Measurements from ENCODE around the gene PHACTR3. TPM values are rescaled to one million over a fixed set of nuclear protein-coding genes. Genes with fewer than 3 reads are reported as not detected.

The PHACTR3 gene
- total RNA-seq, 1 donor from 2014 or later, result 6.8 TPM

DNA sequence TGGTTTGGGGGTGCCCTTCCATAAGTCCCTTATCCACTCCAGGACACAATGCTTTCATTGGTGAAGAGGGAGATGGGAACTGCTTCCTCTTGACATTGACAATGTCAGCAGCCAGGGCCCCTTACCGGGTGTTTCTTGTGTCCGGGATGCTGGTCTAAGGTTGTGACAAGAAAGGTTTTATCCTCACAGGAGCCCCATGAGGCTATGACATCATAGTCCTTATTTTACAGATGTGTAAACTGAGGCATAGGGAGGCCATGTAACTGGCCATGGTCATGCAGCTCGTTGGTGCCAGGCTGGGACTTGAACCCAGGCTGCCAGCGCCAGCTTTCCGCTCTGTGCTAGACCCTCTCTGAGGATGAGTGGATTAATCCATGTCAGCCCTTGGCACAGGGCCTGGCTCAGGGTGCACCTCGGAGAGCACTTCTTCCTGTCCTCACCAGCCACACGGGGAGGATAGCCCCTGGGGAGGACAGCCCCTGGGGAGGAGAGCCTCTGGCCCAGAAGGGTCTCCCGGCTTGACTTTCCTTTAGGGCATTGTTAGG lies 171.8 kb downstream of the PHACTR3 start:
- no peak for ATAC-seq
- intact Hi-C loops (cut with micrococcal nuclease), result no loop called here
- DNase-seq, result no peak

DNA sequence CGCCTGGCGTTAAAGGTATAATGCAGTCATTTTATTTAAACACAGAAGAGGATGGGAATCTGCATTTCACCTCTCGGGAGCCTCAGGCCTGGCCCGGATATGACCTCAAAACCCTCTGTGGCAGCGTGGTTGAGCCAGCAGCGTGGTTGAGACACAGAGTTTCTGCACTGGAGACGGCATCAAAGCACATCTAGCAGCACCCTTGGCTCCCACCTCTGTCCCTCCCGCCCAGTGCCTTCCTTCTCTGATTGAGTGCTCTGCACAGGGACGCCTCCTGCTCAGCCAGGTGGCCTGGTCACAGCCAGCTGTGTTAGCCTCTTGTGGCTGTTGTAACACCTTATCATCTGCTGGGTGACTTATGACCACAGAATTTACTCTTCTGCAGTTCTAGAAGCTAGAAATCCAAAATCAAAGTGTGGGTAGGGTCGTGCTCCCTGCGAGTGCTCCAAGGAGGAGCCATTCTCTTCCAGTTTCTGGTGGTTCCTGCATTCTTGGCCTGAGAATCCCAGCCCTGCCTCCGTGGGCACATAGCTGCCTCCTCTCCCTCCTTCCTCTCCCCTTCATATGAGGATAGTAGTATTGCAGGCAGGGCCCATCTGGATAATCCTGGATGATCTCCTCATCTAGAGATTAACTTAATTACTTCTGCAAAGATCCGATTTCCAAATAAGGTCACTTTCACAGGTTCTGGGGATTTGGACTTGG lies 172.4 kb downstream of the PHACTR3 start:
- intact Hi-C loops (cut with micrococcal nuclease), result no loop called here
- no peak for ATAC-seq
- no peak for DNase-seq

DNA sequence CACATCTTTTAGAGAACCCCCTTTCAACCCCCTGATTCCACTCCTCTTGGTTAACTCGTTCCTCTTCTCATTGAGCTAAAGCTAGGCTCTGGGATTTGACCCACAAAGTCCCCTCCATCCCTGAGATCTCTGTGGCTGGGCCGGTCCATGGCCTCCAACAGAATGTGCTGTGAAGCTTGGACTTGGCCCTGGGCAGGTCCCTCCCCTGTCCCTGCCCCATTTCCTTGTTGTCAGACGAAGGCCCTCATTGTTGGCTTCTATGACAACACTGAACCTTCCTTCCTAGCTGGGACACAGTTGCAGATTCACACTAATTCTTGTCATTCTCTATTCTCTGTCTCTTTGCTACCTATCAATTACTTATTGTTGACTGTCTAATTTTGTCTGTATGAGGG lies 173.0 kb downstream of the PHACTR3 start:
- no peak for ATAC-seq
- no peak for DNase-seq
- intact Hi-C loops (cut with micrococcal nuclease), result no loop called here

DNA sequence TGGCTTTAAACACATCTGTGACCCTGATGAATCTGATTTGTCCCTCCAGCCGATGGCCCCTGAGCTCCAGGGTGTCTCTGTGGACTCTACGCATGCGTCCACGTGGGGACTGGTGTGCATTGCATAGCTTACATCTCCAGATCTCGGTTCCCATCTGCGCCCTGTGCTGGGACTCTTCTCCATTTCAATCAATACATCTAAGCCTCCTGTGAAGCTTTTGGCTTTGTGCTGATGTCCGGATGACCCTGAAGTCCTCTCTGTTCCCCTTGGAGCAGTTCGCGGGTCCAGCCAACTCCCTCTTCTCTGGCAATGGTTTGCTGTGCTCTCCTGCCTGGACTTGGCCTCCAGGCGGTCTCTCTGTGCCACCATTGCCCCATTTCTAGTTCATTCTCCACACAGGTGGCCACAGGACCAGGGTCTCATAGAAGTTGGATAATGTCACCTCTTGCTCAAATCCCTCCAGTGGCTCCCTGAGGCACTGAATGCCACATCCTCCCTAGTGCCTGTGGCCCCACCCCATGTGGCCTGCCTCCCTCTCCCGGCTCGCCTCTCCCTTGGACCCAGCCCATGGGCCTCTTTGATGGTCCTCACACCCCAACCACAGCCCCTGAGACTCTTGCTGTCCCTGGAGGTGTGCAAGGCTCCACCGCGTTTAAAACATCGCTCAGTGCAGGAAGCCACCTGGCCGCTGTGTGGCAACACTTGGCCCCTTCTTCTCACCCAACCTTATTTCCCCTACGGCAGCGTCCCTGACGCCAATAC lies 173.7 kb downstream of the PHACTR3 start:
- DNase-seq, result no peak
- intact Hi-C loops (cut with micrococcal nuclease), result no loop called here
- ATAC-seq, result no peak

DNA sequence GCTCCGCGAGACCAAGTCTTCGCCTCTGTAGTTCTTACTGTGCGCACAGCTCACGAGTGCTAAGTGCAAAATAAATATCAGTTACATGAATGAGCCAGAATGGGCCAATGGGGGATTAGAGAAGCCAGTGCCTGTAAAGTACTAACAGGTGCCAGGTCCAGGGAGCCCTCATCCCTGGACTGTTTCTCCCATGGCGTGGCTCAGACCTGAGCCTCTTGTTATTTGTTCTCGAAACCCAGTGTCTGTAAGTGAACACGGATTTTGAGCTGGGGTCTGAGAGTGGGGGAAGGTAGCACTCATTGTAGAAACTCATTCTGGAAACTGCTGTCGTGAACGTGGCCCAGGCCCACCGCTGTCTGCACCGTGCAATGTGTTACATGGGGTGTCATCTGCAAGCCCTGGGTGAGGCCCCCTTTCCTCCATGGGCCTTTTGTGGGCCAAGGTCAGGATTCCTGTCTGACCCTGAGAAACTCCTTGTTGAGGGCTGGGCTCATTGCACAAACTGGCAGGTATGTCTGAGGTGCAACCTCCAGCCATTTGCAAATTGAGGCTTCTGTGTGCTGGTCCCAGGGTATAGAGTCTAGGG lies 174.4 kb downstream of the PHACTR3 start:
- no peak for ATAC-seq
- intact Hi-C loops (cut with micrococcal nuclease), result no loop called here
- no peak for DNase-seq

DNA sequence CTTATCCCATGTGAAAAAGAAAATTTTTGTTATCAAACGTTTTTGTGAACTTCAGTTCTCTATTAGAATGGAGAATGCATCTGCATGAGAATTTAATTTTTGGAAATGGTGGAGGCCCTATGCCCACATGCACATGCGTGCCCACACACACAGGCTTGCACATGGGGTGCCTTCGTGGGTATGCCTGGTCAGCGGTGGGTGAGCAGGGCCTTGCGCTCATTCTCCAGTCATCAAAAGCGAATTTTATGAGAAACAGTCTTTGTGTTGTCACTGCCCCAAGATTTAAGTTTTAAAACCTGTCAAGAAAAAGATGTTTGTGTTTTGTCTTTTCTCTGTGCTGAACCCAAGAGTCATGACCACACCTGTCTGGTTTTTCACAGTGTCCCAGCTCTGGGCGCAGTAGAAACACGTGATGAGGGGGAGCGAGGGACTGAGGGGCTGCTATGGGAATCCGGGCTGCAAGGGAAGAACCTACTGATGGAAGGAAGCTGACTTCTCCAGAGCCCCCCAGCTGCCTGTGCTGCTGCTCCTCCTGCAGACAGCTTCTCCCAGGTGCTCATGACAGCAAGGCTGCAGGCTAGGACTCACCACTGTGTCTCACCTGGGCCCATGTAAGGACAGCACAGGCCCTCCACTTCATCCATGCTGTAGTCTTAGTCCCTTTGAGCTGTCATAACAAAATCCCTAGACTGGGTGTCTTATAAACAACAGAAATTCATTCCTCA lies 175.5 kb downstream of the PHACTR3 start:
- no peak for ATAC-seq
- intact Hi-C loops (cut with micrococcal nuclease), result no loop called here
- DNase-seq, result no peak

DNA sequence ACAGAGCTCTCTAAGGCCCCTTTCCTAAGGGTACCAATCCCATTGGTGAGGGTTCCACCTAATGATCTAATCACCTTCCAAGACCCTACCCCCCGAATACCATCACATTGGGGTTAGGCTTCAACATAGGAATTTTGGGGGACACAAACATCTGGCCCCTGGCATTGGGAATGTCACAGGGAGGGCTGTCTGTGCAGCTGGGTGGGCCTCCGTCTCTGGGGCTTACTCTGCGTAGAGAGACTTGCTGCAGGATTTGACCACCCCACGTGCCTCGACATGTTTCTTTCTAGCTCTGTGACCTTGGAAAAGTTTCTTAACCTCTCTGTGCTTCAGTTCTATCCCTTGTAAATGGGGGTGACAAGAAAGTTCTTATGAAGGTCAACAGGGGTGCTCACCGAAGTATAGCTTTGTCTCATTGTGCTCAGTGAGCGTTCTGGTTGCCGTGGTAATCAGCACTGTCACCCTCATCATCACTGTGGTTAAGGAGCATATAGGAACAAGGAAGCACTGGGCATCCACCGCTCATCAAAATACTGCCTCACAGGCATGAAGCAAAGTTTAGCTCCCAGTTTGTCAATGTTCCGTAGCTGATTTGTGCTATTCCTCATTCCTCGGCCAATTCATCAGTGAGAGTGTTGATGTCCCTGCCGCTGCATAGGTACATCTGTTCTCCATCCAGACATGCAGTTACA lies 176.3 kb downstream of the PHACTR3 start:
- intact Hi-C loops (cut with micrococcal nuclease), result no loop called here
- no peak for DNase-seq
- no peak for ATAC-seq

DNA sequence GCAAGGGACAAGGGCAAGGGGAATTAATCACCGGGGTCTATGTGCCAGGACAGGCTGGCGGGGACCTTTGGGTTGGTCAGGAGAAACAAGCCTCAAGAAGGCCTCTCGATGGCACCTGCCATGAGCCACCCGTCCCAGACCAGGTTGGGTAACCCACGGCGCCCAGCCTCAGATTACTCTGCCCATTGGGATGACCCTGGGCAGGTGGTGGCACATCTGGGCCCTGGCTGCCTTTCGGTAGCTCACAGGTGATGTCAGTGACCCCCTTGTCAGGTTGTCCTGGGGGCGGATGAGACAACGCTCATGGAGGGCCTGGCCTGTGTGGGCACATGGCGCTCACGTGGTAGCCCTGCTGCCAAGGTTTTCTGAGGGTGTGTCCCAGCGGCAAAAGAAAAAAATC lies 176.9 kb downstream of the PHACTR3 start:
- no peak for DNase-seq
- intact Hi-C loops (cut with micrococcal nuclease), result no loop called here
- ATAC-seq, result no peak

DNA sequence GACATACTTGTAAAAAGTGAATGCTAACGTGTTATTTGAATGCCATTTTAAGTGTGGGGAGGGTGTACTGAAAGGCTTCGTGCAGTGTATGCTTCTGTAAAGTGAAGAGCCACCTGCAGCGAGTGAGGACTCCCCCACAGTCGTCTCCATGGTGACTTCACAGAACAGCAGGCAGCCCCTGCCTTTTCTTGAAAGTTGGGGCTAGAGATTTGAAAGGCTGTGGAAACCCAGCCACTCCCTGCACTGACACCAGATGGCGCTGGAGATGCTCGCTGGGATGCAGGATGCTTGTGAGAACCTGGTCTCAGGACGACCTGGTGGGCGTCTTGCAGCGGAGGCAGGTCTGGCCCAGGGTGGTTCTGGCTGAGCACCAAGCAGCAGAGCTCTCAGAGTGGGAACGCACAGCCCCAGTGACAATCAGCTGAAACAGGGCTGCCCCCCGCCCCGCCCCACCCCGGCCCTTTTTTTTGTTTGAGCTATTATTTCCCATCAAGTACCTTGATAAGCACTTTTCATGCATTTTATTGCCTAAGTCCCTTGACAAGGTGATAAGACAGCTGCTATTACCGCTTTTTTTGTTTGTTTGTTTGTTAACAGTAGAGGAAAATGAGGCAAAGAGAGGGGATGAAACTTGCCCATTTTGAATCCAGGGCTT lies 178.8 kb downstream of the PHACTR3 start:
- DNase-seq (peak; percentile 78), ATAC-seq (peak; percentile 71)
- intact Hi-C loops (cut with micrococcal nuclease), result loop anchor here (2.0 kb wide), 1 partner anchor 68 kb away; no protein-coding TSS in a partner anchor

DNA sequence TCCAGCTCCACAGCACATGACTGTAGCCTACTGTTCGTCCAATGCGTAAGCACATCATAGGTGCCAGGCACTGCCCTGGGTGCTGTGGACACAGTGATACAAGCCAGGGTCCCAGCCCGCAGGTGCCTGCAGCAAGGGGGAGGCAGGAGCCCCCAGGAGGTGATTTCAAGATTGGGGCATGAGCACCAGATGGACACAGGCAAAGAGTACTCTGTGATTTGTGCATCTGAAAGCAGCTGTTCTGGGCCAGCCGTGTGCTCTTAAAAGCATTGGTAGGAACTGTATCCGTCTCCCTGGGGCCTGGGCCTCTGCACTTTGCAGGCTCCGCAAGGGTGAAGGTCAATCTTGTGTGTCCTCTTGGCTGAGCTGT lies 179.3 kb downstream of the PHACTR3 start:
- ATAC-seq (peak; percentile 17), DNase-seq (no peak)
- intact Hi-C loops (cut with micrococcal nuclease), result loop anchor here (2.0 kb wide), 1 partner anchor 67 kb away; no protein-coding TSS in a partner anchor

DNA sequence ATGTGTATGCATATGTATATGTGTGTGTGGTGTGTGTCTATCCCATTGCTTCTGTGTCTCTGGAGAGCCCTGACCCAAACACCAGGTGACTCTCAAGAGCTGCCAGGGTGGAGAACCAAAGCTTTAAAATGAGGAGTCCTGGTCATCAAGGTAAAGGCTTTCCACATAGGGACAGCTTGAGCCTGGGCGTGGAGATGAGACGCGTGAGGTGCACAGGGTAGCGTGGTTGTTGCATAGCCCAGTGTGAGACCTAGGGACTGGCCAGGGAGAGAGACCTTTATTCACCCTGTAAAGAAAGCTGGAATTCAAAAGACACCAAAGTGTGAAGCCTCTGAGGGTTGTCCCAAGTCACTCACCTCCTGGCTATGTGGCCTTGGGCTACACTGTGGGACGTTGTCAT lies 180.0 kb downstream of the PHACTR3 start:
- no peak for DNase-seq
- intact Hi-C loops (cut with micrococcal nuclease), result no loop called here
- ATAC-seq, result no peak

DNA sequence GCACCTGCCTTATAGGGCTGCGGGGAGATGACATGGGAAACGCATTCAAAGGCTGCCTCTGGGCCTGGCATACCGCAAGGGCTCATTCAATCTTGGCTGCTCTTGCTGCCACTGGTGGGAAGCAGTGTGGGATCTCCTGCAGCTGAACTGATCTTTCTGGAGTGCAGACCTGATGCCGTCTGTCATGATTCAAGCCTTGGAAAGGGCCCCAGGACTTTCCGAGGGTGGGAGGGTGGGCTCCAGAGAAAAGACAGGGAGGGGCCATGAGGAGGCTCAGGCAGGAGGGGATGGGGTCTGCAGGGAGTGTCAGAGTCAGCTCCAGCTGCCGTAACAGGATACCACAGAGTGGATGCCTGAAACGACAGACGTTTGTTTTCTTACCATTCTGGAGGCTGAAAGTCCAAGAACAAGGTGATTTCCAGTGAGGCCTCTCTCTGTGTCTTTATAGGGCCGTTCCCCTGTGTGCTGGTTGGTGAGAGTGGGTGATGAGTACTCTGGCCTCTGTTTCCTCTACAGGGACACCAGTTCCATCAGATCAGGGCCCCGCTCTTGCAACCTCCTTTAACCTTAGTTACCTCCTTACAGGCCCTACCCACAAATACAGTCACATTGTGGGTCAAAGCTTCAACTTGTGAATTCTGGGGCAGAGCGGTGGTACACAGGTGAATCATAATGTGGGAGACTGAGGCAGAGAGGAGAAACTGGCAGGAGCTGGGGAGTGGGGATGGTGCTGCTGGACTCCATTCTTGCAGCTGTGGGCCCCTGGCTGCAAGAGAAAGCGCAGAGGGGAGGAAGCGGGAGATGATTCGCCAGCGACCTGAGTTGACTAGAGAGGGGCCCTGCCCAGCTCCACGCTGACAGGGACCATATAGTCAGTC lies 180.7 kb downstream of the PHACTR3 start:
- intact Hi-C loops (cut with micrococcal nuclease), result no loop called here
- ATAC-seq (no peak), DNase-seq (no peak)

DNA sequence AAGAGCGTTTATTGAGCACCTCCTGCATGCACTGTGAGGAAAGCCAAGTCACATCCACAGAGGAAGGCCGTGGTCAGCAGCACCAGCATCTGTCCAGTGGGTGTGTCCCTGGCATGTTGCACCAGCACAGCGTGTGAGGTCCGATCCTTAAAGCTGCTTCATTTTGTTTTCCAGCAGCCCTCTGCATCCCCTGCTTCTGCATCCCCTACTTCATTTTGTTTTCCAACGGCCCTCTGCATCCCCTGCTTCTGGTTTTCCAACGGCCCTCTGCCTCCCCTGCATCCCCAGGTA lies 181.3 kb downstream of the PHACTR3 start:
- intact Hi-C loops (cut with micrococcal nuclease), result no loop called here
- ATAC-seq (no peak), DNase-seq (no peak)

DNA sequence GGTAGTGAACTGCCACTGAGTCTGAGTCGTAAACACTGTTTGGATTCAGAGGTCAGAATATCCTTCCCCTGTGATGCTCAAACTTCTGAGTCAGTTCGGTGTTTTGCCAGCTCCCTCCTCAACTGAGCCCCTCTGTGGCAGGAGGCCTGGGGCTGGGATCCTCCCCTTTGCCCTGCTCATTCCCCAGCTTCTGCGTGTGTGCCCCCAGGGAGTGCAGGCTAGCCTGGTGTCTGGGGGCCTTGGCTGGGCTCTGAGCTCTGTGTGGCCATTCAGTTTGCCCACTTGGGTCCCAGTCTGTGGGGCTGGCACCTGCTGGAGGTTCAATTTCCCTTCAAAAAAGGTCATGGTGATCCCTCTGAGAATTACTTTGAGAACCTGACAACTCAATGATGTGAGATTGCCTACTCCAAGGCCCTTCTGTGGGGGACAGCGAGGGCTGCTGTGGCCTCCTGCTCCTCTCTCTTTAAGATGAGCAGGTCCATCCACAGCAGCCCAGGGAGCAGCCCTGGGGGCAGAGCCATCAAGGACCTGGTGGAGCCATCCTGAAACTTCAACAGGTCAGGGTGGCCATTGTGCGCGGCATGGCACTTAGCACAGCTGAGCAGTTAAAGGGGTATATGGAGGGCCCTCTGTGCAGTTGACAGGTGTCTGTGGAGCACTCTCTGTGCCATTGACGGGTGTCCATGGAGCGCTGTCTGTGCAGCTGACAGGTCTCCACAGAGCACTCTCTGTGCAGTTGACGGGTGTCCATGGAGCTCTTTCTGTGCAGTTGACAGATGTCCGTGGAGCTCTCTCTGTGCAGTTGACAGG lies 181.9 kb downstream of the PHACTR3 start:
- DNase-seq (no peak), ATAC-seq (no peak)
- intact Hi-C loops (cut with micrococcal nuclease), result no loop called here

DNA sequence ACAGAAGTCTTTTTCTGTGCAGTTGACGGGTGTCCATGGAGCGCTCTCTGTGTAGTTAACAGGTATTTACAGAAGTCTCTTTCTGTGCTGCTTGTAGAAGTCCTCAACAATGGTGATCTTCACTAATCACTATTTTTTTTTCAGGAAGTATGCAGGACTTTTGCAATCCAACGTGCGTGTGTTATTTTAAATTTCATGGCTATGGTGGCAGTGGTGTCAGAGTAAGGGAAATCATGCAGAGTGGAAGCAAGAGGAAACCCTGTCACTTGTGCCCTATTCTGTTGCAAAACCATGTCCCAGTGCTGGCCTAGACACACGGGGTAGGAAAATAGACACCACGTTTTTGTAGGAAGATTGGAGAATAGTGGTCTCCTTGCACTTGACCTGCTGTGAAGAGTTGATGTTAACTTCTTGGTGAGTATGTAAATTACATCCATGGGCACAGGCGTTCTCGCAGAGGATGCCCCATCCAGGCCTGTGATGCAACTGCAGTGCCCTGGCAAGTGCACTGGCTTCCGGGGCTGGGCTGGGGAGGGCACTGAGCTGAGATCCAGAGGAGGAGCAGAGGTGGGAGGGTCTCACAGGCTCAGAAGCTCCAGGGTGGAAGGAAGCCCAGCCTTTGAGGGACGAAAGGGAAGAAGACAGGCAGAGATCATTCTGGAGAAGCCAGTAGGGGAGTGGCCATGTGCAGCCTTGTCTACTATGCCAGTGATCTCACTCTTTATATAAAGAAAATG lies 182.6 kb downstream of the PHACTR3 start:
- no peak for DNase-seq
- ATAC-seq, result no peak
- intact Hi-C loops (cut with micrococcal nuclease), result no loop called here

DNA sequence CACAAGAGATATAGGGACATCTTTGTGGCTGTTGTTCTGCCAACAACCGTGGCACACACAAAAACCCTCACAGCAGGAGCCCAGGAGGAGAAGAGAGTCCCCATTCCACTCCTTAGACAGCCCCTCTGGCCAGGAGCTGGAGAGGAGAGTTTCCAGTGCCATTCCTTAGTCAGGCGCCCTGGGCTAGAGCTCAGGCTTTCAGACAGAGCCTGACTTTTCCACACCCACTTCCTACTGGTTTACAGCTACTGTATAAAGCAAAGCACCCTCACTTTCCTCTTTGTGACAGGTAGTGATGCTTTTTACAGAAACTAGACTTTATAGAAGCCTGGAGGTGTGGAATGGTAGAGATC lies 183.2 kb downstream of the PHACTR3 start:
- intact Hi-C loops (cut with micrococcal nuclease), result no loop called here
- no peak for ATAC-seq
- no peak for DNase-seq

Measured in left ventricle myocardium superior (tissue), 1 donor.